SK-N-SH (cell line): ENCODE data around the gene UGT1A4.

Experiments used
- CTCF ChIP-seq: fragments of 200-600 bp; sonication (generic); IDR thresholded peaks from 2 replicates; pipeline ENCODE4 v1.6.1; 2017; ENCODE audit warnings: antibody characterized with exemption, mild to moderate bottlenecking, moderate library complexity
- EP300 ChIP-seq, 2 experiments: IDR thresholded peaks; 2 replicates each; pipeline versions ENCODE4 v1.4.0 to v1.6.1; 2012; ENCODE audit warnings: borderline replicate concordance in 1 of 2, low read depth in 1 of 2, low read length in 1 of 2
- FOXJ3 ChIP-seq: sonication (generic); formaldehyde crosslinking; IDR thresholded peaks from 2 replicates; pipeline ENCODE4 v1.5.1; 2020; ENCODE audit warnings: mild to moderate bottlenecking, missing genetic modification reagents
- FOXM1 ChIP-seq: IDR thresholded peaks from 2 replicates; pipeline ENCODE4 v1.4.0; 2012; ENCODE audit warnings: low read depth, mild to moderate bottlenecking
- JUND ChIP-seq: IDR thresholded peaks from 2 replicates; pipeline ENCODE4 v1.4.0; 2012
- MEF2A ChIP-seq: IDR thresholded peaks from 2 replicates; pipeline ENCODE4 v1.4.0; 2012; ENCODE audit warnings: low read depth, borderline replicate concordance
- POLR2AphosphoS5 ChIP-seq: IDR thresholded peaks from 2 replicates; pipeline ENCODE4 v1.6.1; 2012; ENCODE audit warnings: low read depth, low read length
- RAD21 ChIP-seq: IDR thresholded peaks from 2 replicates; pipeline ENCODE4 v1.6.1; 2012; ENCODE audit warnings: mild to moderate bottlenecking, low read length
- RFX5 ChIP-seq: IDR thresholded peaks from 2 replicates; pipeline ENCODE4 v1.6.1; 2012; ENCODE audit warnings: mild to moderate bottlenecking, improper control_type of control experiment, low read length
- SMC3 ChIP-seq: IDR thresholded peaks from 2 replicates; pipeline ENCODE4 v1.6.1; 2012; ENCODE audit warnings: low read depth, low read length, improper control_type of control experiment
- TAF1 ChIP-seq: IDR thresholded peaks from 2 replicates; pipeline ENCODE4 v1.6.1; 2012; ENCODE audit warnings: low read depth, mild to moderate bottlenecking, low read length, moderate library complexity, borderline replicate concordance
- TCF12 ChIP-seq: IDR thresholded peaks from 2 replicates; pipeline ENCODE4 v1.4.0; 2012
- YY1 ChIP-seq: IDR thresholded peaks from 2 replicates; pipeline ENCODE4 v1.4.0; 2012; ENCODE audit warnings: low read depth, mild to moderate bottlenecking
- TF ChIP-seq, protein P1 (sequence below): fragments of 150-350 bp; IDR thresholded peaks from 2 replicates; pipeline ENCODE4 v1.6.1; 2017; ENCODE audit warnings: antibody characterized with exemption, low read length, low read depth, borderline replicate concordance

GRCh38 chr2:233714121-233714520, 4.4 kb upstream of the UGT1A4 start:
- TF ChIP-seq CTCF (no peak), POLR2AphosphoS5 (no peak), RAD21 (no peak), MEF2A (no peak), SMC3 (no peak), TCF12 (no peak), TAF1 (no peak), FOXM1 (no peak), YY1 (no peak), FOXJ3 (CRISPR knock-in tag) (no peak), EP300 (IDR thresholded peaks at IDR 0.05; ENCODE audit: borderline replicate concordance in 1 of 2, low read depth in 1 of 2, low read length in 1 of 2) (no peak), JUND (no peak), RFX5 (no peak)
- TF ChIP-seq, protein P1, sequence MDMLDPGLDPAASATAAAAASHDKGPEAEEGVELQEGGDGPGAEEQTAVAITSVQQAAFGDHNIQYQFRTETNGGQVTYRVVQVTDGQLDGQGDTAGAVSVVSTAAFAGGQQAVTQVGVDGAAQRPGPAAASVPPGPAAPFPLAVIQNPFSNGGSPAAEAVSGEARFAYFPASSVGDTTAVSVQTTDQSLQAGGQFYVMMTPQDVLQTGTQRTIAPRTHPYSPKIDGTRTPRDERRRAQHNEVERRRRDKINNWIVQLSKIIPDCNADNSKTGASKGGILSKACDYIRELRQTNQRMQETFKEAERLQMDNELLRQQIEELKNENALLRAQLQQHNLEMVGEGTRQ: no peak
